ENCODE results near the gene EYS.

Gene EYS

DNA sequence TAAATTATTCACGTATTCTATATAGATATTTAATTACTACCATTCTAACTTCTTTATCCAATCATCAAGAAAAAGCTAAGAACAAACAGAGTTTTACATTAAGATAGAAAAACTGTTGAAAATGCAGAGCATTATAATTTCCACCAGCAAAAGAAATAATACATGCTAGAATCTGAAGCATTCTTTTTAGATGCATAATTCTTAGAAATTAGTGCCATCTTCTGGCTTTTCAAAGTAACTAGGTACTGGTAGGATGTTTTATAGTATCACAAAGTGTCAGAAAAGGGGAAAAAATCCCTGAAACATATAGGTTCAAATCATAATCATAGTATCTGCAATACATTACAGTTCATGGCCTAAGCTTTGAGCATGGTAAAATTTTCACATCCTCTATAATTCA lies 1892.6 kb downstream of the EYS start:
- no peak overlapping the region for H3K4me3 ChIP-seq (ENCODE audit: low read length, poor library complexity, severe bottlenecking)
- no peak overlapping the region for H3K4me2 ChIP-seq (ENCODE audit: low read depth, low read length, poor library complexity, severe bottlenecking)
- no peaks in the 10 kb centered on the region for H3F3A ChIP-seq (ENCODE audit: low read depth)
- H3K79me2 ChIP-seq (ENCODE audit: insufficient read depth, low read length) = no peaks in the 10 kb centered on the region
- H3K9me3 ChIP-seq (ENCODE audit: insufficient read depth, low read depth, low read length) = no peaks in the 10 kb centered on the region
- no peaks in the 10 kb centered on the region for H3K4me1 ChIP-seq (ENCODE audit: insufficient read depth, low read length, poor library complexity, severe bottlenecking)
- no peaks in the 10 kb centered on the region for H3K9me2 ChIP-seq (replicated peaks; ENCODE audit: low read depth, low read length)
- no peaks in the 10 kb centered on the region for H3K27me3 ChIP-seq (ENCODE audit: insufficient read depth, low read length, poor library complexity, severe bottlenecking)
- no peaks in the 10 kb centered on the region for H4K20me1 ChIP-seq (ENCODE audit: insufficient read depth, low read length, poor library complexity, severe bottlenecking)
- no peaks in the 10 kb centered on the region for H3K36me3 ChIP-seq (ENCODE audit: insufficient read depth, low read length)
- H2AFZ ChIP-seq (ENCODE audit: low read length) = no peak overlapping the region
- TF ChIP-seq EZH2phosphoT487 (IDR thresholded peaks at IDR 0.05; ENCODE audit: borderline replicate concordance) (no peak), CTCF (conservative IDR thresholded peaks at IDR 0.05; ENCODE audit: low read length) (no peak)
- no peak overlapping the region for H3K9ac ChIP-seq (ENCODE audit: low read depth, low read length, poor library complexity, severe bottlenecking)

GRCh38 chr6:63813566-63814120 lies 1893.4 kb downstream of the EYS start:
- no peak overlapping the region for H3K9ac ChIP-seq (ENCODE audit: low read depth, low read length, poor library complexity, severe bottlenecking)
- no peaks in the 10 kb centered on the region for H3K9me2 ChIP-seq (replicated peaks; ENCODE audit: low read depth, low read length)
- peak; percentile 22; the same call in 1 of the 2 replicates for TF ChIP-seq CTCF (conservative IDR thresholded peaks at IDR 0.05; ENCODE audit: low read length)
- TF ChIP-seq EZH2phosphoT487 (IDR thresholded peaks at IDR 0.05; ENCODE audit: borderline replicate concordance) = no peak
- no peak overlapping the region for H3K4me2 ChIP-seq (ENCODE audit: low read depth, low read length, poor library complexity, severe bottlenecking)
- no peaks in the 10 kb centered on the region for H3K4me1 ChIP-seq (ENCODE audit: insufficient read depth, low read length, poor library complexity, severe bottlenecking)
- H3K9me3 ChIP-seq (ENCODE audit: insufficient read depth, low read depth, low read length) = no peaks in the 10 kb centered on the region
- no peaks in the 10 kb centered on the region for H3F3A ChIP-seq (ENCODE audit: low read depth)
- no peaks in the 10 kb centered on the region for H3K36me3 ChIP-seq (ENCODE audit: insufficient read depth, low read length)
- no peak overlapping the region for H3K4me3 ChIP-seq (ENCODE audit: low read length, poor library complexity, severe bottlenecking)
- H2AFZ ChIP-seq (ENCODE audit: low read length) = no peak overlapping the region
- H3K27me3 ChIP-seq (ENCODE audit: insufficient read depth, low read length, poor library complexity, severe bottlenecking) = no peaks in the 10 kb centered on the region
- no peaks in the 10 kb centered on the region for H3K79me2 ChIP-seq (ENCODE audit: insufficient read depth, low read length)
- no peaks in the 10 kb centered on the region for H4K20me1 ChIP-seq (ENCODE audit: insufficient read depth, low read length, poor library complexity, severe bottlenecking)

DNA sequence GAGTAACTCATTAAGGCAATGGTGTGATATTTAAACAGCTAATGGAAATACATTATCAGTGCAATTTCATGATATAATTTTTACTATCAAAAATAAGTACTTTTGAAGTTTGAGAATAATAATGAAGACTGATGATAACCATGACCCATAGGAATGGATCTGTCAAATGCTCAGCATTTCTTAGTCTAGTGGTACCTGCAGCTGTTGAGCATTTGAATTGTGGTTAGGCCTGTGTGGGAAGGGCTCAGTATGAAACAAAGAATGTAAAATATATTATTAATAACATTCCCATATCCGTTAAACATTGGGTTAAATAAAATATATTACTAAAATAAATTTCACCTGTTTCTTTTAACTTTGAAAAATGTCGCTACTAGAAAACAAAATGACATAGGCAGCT lies 1898.5 kb downstream of the EYS start:
- Histone ChIP-seq H3K4me2 (ENCODE audit: low read depth, low read length, poor library complexity, severe bottlenecking) (no peak overlapping the region), H3K79me2 (ENCODE audit: insufficient read depth, low read length) (no peaks in the 10 kb centered on the region), H3K9ac (ENCODE audit: low read depth, low read length, poor library complexity, severe bottlenecking) (no peak overlapping the region), H2AFZ (ENCODE audit: low read length) (no peak overlapping the region), H3K9me2 (replicated peaks; ENCODE audit: low read depth, low read length) (no peaks in the 10 kb centered on the region), H3K36me3 (ENCODE audit: insufficient read depth, low read length) (no peaks in the 10 kb centered on the region), H3K4me3 (ENCODE audit: low read length, poor library complexity, severe bottlenecking) (no peak overlapping the region), H3F3A (ENCODE audit: low read depth) (no peaks in the 10 kb centered on the region), H3K27me3 (ENCODE audit: insufficient read depth, low read length, poor library complexity, severe bottlenecking) (no peaks in the 10 kb centered on the region), H3K9me3 (ENCODE audit: insufficient read depth, low read depth, low read length) (no peaks in the 10 kb centered on the region), H4K20me1 (ENCODE audit: insufficient read depth, low read length, poor library complexity, severe bottlenecking) (no peaks in the 10 kb centered on the region), H3K4me1 (ENCODE audit: insufficient read depth, low read length, poor library complexity, severe bottlenecking) (peaks cover 20% of the 10 kb centered on the region)
- TF ChIP-seq CTCF (conservative IDR thresholded peaks at IDR 0.05; ENCODE audit: low read length) (no peak), EZH2phosphoT487 (IDR thresholded peaks at IDR 0.05; ENCODE audit: borderline replicate concordance) (no peak)

Data from Loucy (cell line).